Kidney epithelial cell (primary cell): ENCODE measurements around the gene CPSF4L. TPM values are rescaled to one million over a fixed set of nuclear protein-coding genes. Genes with fewer than 3 reads are reported as not detected.

Experiments used
- DNase-seq: peaks from one replicate; pipeline ENCODE4 v3.0.0-alpha.2; 2010; ENCODE audit warnings: low read depth
- H3K27me3 ChIP-seq: 2 replicates; pipeline ENCODE4 v1.6.0; 2011; ENCODE audit warnings: low read length; ENCODE audit not compliant: control insufficient read depth, insufficient read depth
- H3K36me3 ChIP-seq: 2 replicates; pipeline ENCODE4 v1.5.1; 2011; ENCODE audit warnings: low read length; ENCODE audit not compliant: control insufficient read depth, insufficient read depth
- H3K4me3 ChIP-seq: 2 replicates; pipeline ENCODE4 v1.5.1; 2011; ENCODE audit warnings: low read depth, mild to moderate bottlenecking, control low read depth, low read length
- CTCF ChIP-seq: IDR thresholded peaks from 2 replicates; pipeline ENCODE4 v1.5.1; 2011; ENCODE audit warnings: mild to moderate bottlenecking, moderate library complexity, low read length, control low read depth, inconsistent platforms; ENCODE audit not compliant: insufficient read depth, poor library complexity, severe bottlenecking
- total RNA-seq: library from RNA; depleted of rRNA; stranded (reverse); fragments of >200 nt; gene quantifications from 2 replicates; pipeline ENCODE4 v1.2.3, GENCODE V29; 2015

The CPSF4L gene
- total RNA-seq, 1 donor from 2014 or later, result not detected

GRCh38 chr17:73209436-73209835 is 52.2 kb downstream of the CPSF4L start:
- no peak for TF ChIP-seq CTCF
- DNase-seq, result no peak
- Histone ChIP-seq H3K36me3 (peaks cover 3% of the 10 kb centered on the region), H3K27me3 (no peaks in the 10 kb centered on the region), H3K4me3 (no peak overlapping the region)

DNA sequence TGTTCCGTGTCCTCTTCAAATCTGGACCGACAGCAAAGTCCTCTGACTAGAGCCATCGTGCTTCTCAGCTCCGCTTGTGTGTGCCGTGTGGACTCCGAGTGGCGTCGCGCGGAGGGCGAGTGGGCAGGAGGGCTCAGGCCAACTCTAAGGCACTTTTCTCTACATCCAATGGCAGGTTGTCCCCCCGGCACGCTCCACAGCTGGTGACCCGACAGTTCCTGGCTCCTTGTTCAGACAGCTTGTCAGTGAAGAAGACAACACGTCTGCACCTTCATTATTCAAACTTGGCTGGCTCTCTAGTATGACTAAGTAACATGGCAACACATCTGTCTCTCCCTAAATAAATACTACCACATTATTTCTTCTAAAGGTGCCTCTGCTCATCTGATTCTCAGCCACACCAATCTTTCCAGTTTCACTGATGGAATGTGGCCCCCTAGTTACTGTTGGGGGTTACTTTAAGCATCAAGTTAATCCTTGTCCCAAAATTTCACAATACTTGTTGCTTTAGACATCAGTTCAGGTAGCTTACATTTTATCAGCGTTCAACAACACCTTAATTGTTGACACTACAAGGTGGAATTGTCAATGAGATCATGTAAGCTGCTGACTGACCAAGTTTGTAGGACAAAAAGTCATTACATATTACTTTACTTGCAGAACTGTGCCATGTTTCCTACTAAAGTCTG is 53.4 kb downstream of the CPSF4L start:
- TF ChIP-seq CTCF, result no peak
- Histone ChIP-seq H3K4me3 (no peak overlapping the region), H3K27me3 (no peaks in the 10 kb centered on the region), H3K36me3 (peaks cover 3% of the 10 kb centered on the region)
- DNase-seq, result no peak

GRCh38 chr17:73205459-73205961 is 56.2 kb downstream of the CPSF4L start:
- no peak for TF ChIP-seq CTCF
- DNase-seq, result no peak
- Histone ChIP-seq H3K36me3 (peaks cover 3% of the 10 kb centered on the region), H3K27me3 (no peaks in the 10 kb centered on the region), H3K4me3 (no peak overlapping the region)

GRCh38 chr17:73203788-73204479 is 57.7 kb downstream of the CPSF4L start:
- no peak overlapping the region for H3K4me3 ChIP-seq
- H3K27me3 ChIP-seq, result no peaks in the 10 kb centered on the region
- DNase-seq, result no peak
- no peak for TF ChIP-seq CTCF
- H3K36me3 ChIP-seq, result peaks cover 3% of the 10 kb centered on the region

DNA sequence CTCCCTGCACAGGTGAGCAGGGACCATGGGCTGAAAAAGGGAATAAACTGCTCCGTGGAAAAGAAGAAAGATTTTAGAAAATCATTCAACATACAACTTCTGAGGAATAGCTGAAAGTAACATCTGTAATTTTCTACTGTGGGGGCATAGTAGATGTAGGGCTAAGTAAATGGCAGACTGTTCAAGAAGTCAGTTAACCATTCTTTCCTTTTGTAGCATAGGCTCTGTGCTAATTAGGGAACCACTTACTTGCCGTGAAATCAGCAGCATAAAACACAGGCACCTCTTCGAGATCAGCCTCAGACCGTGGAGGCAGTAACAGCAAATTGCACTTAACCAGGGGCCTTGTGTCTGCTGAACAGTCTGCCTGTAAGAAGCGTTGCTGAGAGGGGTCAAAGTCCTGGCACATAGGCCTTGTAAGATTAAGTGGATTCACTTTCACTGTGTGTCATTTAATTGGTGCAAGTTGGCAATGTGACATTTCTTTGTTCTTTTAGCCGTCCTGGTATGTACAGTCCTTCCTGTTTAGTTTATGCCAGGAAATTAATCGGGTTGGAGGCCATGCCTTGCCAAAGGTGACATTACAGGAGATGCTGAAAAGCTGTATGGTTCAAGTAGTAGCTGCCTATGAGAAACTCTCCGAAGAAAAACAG is 58.4 kb downstream of the CPSF4L start:
- no peak for TF ChIP-seq CTCF
- DNase-seq, result no peak
- Histone ChIP-seq H3K4me3 (no peak overlapping the region), H3K27me3 (no peaks in the 10 kb centered on the region), H3K36me3 (peaks cover 3% of the 10 kb centered on the region)
